ENCODE results near the gene NT5C3A. TPM values are rescaled to one million over a fixed set of nuclear protein-coding genes. Genes with fewer than 3 reads are reported as not detected.

NT5C3A gene
- 8.3 TPM for total RNA-seq

- peak in 1 of 3 experiments; percentile 5 for TF ChIP-seq CTCF (IDR thresholded peaks at IDR 0.05)
- H3K36me3 ChIP-seq, result no peaks in the 10 kb centered on the region
- H3K27me3 ChIP-seq, result no peaks in the 10 kb centered on the region
- peak within 1 kb of the TSS; percentile 67 to 86 for H3K4me3 ChIP-seq
- H3K9me3 ChIP-seq, result peaks cover 0 to 13% of the 10 kb centered on the region in 2 donors
- intact Hi-C loops (cut with DNase I), result loop anchor here (1.0 to 5.0 kb wide), 5 partner anchors 67 to 570 kb away; partner anchors contain the start of genes BBS9, FKBP9 and LSM5
- no peak for DNase-seq (ENCODE audit: low spot score in 2 of 2)
- peaks cover 3 to 18% of the 10 kb centered on the region in 2 donors for H3K4me1 ChIP-seq
- H3K27ac ChIP-seq, result peak within 1 kb of the TSS; percentile 87 to 94
Measured at GRCh38 chr7:33062023-33062781, at the start of gene NT5C3A. TSS of gene NT5C3A (minus strand) at chr7:33062776. CDS start at chr7:33062705, 71 bp downstream.

- no peaks in the 10 kb centered on the region for H3K27me3 ChIP-seq
- intact Hi-C loops (cut with DNase I), result no loop called here
- H3K4me3 ChIP-seq, result no peak overlapping the region
- no peaks in the 10 kb centered on the region for H3K9me3 ChIP-seq
- peaks cover 10 to 14% of the 10 kb centered on the region in 2 donors for H3K4me1 ChIP-seq
- TF ChIP-seq CTCF (IDR thresholded peaks at IDR 0.05), result no peak
- H3K27ac ChIP-seq, result no peak overlapping the region
- no peak for DNase-seq (ENCODE audit: low spot score in 2 of 2)
- no peaks in the 10 kb centered on the region for H3K36me3 ChIP-seq
Measured at GRCh38 chr7:33111614-33112013, 49.0 kb upstream of the NT5C3A start.

GRCh38 chr7:33109758-33110238 lies 47.2 kb upstream of the NT5C3A start:
- peak overlapping the region; percentile 96 to 100 for H3K4me3 ChIP-seq
- no peaks in the 10 kb centered on the region for H3K36me3 ChIP-seq
- intact Hi-C loops (cut with DNase I), result loop anchor here (1.0 to 2.0 kb wide), 3 partner anchors 20 to 217 kb away; partner anchors contain the start of gene BBS9
- peaks cover 10 to 14% of the 10 kb centered on the region in 2 donors for H3K4me1 ChIP-seq
- no peak for TF ChIP-seq CTCF (IDR thresholded peaks at IDR 0.05)
- H3K9me3 ChIP-seq, result no peaks in the 10 kb centered on the region
- peak overlapping the region in 1 of 2 donors; percentile 25 for H3K27ac ChIP-seq
- no peaks in the 10 kb centered on the region for H3K27me3 ChIP-seq
- DNase-seq (ENCODE audit: low spot score in 2 of 2), result no peak

GRCh38 chr7:33109005-33109757 lies 46.6 kb upstream of the NT5C3A start, which contains the start of gene RP9:
TSS of gene RP9 (minus strand) at chr7:33109404. CDS start at chr7:33109372, 32 bp downstream.
- intact Hi-C loops (cut with DNase I), result loop anchor here (1.0 to 2.0 kb wide), 3 partner anchors 20 to 216 kb away; partner anchors contain the start of gene BBS9
- no peaks in the 10 kb centered on the region for H3K27me3 ChIP-seq
- peak within 1 kb of the TSS; percentile 96 to 100 for H3K4me3 ChIP-seq
- TF ChIP-seq CTCF (IDR thresholded peaks at IDR 0.05), result peak; percentile 41 to 75 (median 57)
- peaks cover 10 to 14% of the 10 kb centered on the region in 2 donors for H3K4me1 ChIP-seq
- DNase-seq (ENCODE audit: low spot score in 2 of 2), result peak in 1 of 2 donors; percentile 75
- H3K27ac ChIP-seq, result peak within 1 kb of the TSS in 1 of 2 donors; percentile 81
- no peaks in the 10 kb centered on the region for H3K9me3 ChIP-seq
- H3K36me3 ChIP-seq, result no peaks in the 10 kb centered on the region

- Histone ChIP-seq H3K4me3 (peak overlapping the region; percentile 96 to 100), H3K4me1 (peaks cover 10 to 14% of the 10 kb centered on the region in 2 donors), H3K36me3 (peaks cover 0 to under 1% of the 10 kb centered on the region in 2 donors), H3K27ac (peak overlapping the region in 1 of 2 donors; percentile 81), H3K9me3 (no peaks in the 10 kb centered on the region), H3K27me3 (no peaks in the 10 kb centered on the region)
- intact Hi-C loops (cut with DNase I), result loop anchor here (1.0 to 2.0 kb wide), 3 partner anchors 21 to 216 kb away; partner anchors contain the start of gene BBS9
- no peak for DNase-seq (ENCODE audit: low spot score in 2 of 2)
- TF ChIP-seq CTCF (IDR thresholded peaks at IDR 0.05), result no peak
Measured at GRCh38 chr7:33108554-33109004, 46.0 kb upstream of the NT5C3A start.

All from ascending aorta (tissue), 2 donors.